Lower leg skin (tissue), 4 donors: ENCODE results near the gene ZNF618. TPM values are rescaled to one million over a fixed set of nuclear protein-coding genes. Genes with fewer than 3 reads are reported as not detected.

ENCODE experiments used
- DNase-seq, 2 donors: peaks; one replicate each; pipeline ENCODE4 v3.0.0-alpha.2; 2019; ENCODE audit warnings: low spot score in 2 of 2
- H3K4me3 ChIP-seq: fragments of 200-600 bp; sonication (generic); 2 replicates; pipeline ENCODE4 v1.5.1; 2017; ENCODE audit warnings: mild to moderate bottlenecking, low read depth; ENCODE audit not compliant: poor library complexity, severe bottlenecking
- POLR2A ChIP-seq, 2 donors: fragments of 450-650 bp; IDR thresholded peaks; one replicate each; pipeline ENCODE4 v1.6.1; 2016 to 2017; ENCODE audit warnings: antibody characterized with exemption in 2 of 2, mild to moderate bottlenecking in 1 of 2, moderate library complexity in 1 of 2
- WGBS, 2 donors: methylation state at CpG; one replicate each; pipeline ENCODE4 v1.1.5; 2018; 5-methylcytosine and 5-hydroxymethylcytosine counted together
- intact Hi-C: fragments of 100-400 bp; cut with DNase I; formaldehyde crosslinking; loops from one replicate; pipeline ENCODE4 v1.15.0; 2023; ENCODE audit warnings: low total_unique reads
- total RNA-seq, 4 donors: library from RNA; depleted of rRNA; stranded (reverse); fragments of >200 nt; gene quantifications; one replicate each; pipeline ENCODE4 v1.1.0, GENCODE V29; 2016
- TF ChIP-seq, protein P1 (sequence below), 3 donors: fragments of 450-650 bp; IDR thresholded peaks; one replicate each; pipeline ENCODE4 v1.5.1; 2016; ENCODE audit warnings: antibody characterized with exemption in 3 of 3, mild to moderate bottlenecking in 3 of 3, moderate library complexity in 2 of 3

ZNF618 gene
- total RNA-seq, 4 donors from 2014 or later: 1.1 to 4.1 (median 2.5) TPM

DNA sequence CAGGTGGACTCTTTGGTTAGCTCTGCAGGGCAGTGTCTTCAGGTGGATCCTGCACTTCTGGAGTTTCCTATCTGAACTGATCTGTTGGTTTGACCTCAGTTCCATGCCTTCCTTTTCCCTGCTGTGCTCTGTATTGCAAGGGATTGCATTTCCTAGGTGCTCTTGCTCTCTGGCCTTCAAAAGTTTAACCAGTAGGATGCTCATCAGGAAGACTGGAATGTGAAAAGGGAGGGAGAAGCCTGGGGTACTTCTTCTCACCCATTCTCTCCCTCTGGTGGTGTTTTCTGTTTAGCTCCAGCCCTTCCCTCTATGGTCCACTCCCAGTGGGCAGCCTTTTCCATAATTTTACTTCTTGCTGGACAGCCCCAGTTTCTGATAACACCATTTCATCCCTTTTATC, 78.5 kb downstream of the ZNF618 start:
- peak in 1 of 2 donors; percentile 28 for DNase-seq
- no peak for TF ChIP-seq POLR2A (IDR thresholded peaks at IDR 0.05)
- TF ChIP-seq, protein P1, sequence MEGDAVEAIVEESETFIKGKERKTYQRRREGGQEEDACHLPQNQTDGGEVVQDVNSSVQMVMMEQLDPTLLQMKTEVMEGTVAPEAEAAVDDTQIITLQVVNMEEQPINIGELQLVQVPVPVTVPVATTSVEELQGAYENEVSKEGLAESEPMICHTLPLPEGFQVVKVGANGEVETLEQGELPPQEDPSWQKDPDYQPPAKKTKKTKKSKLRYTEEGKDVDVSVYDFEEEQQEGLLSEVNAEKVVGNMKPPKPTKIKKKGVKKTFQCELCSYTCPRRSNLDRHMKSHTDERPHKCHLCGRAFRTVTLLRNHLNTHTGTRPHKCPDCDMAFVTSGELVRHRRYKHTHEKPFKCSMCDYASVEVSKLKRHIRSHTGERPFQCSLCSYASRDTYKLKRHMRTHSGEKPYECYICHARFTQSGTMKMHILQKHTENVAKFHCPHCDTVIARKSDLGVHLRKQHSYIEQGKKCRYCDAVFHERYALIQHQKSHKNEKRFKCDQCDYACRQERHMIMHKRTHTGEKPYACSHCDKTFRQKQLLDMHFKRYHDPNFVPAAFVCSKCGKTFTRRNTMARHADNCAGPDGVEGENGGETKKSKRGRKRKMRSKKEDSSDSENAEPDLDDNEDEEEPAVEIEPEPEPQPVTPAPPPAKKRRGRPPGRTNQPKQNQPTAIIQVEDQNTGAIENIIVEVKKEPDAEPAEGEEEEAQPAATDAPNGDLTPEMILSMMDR (IDR thresholded peaks at IDR 0.05): no peak
- intact Hi-C loops: no loop called here
- H3K4me3 ChIP-seq: no peak overlapping the region

DNA sequence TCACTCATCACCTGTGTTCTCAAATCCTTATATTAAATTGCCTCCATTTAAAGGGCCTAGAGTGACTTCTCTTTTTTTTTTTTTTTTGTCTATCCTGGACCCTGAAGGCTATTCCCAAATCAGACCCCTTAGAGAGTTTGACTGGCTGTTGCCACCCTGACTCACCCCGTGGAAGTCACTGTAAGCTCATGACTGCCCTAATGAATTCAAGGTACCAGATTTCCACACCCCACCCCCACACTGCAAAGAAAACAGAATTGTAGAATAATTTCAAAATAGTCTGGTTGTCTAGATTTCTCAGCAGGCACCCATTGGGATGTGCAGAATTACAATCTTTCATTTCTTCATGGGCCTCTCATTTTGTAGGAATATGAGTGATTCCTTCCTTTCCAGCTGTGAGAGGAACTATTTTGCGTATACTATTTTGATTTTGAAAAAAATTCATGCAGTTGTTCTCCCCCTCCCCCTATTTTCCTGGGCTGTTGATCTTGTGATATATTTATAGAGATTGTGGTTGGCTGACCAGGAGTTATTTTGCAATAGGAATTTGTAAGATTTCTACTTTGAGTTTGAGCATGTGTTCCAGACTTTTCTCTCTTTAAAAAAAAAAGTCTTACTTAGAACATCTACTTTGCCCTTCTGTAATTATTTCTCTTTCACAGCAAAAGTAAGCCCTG, 79.1 kb downstream of the ZNF618 start:
- DNase-seq: peak; percentile 24 to 83
- WGBS, 2 donors: 64 to 76% methylated on average over 2 of the region's 2 CpGs
- intact Hi-C loops: no loop called here
- H3K4me3 ChIP-seq: no peak overlapping the region
- TF ChIP-seq, protein P1 (IDR thresholded peaks at IDR 0.05): no peak
- no peak for TF ChIP-seq POLR2A (IDR thresholded peaks at IDR 0.05)

DNA sequence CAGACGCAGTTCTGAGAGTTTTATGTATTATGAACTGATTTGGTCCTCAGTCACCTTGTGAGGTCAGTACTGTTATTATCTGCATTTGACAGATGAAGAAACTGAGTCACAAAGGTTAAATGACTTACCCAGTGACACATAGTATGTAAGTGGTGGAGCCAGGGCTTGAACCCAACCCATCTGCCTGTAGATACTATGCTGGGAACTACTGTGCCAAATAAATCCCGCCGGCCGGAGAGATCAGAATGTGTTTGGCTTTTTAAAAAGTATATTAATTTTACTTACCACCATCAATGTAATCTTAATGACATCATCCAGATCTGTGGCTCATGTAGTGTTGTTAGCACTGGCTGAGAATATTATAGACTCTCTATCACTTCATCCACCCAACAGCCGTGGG, 80.8 kb downstream of the ZNF618 start:
- DNase-seq: peak in 1 of 2 donors; percentile 80
- no peak overlapping the region for H3K4me3 ChIP-seq
- TF ChIP-seq, protein P1 (IDR thresholded peaks at IDR 0.05): no peak
- no peak for TF ChIP-seq POLR2A (IDR thresholded peaks at IDR 0.05)
- WGBS, 2 donors: 91 to 92% methylated on average over 5 of the region's 5 CpGs
- intact Hi-C loops: no loop called here

DNA sequence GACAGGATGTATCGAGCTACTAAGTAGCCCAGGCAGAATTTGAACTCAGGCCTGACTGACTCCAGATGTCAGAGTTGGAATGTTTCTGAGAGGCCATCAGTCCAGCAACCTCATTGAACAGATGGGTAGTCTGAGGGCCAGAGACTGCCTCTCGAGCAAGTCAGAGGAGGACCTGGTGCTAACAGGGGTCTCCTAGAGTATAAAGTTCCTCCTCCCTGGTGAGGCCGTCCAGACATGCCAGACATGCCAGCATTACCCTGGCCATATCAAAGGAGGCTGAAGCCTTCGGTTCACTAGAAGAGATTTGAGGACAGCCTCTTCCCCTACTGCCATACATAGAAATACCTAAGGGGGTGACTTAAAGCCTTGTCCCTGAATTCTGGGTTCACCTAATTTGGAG, 81.2 kb downstream of the ZNF618 start:
- WGBS, 2 donors: 76 to 78% methylated on average over 4 of the region's 4 CpGs
- DNase-seq: peak in 1 of 2 donors; percentile 79
- no peak overlapping the region for H3K4me3 ChIP-seq
- TF ChIP-seq POLR2A (IDR thresholded peaks at IDR 0.05): no peak
- TF ChIP-seq, protein P1 (IDR thresholded peaks at IDR 0.05): no peak
- intact Hi-C loops: no loop called here

DNA sequence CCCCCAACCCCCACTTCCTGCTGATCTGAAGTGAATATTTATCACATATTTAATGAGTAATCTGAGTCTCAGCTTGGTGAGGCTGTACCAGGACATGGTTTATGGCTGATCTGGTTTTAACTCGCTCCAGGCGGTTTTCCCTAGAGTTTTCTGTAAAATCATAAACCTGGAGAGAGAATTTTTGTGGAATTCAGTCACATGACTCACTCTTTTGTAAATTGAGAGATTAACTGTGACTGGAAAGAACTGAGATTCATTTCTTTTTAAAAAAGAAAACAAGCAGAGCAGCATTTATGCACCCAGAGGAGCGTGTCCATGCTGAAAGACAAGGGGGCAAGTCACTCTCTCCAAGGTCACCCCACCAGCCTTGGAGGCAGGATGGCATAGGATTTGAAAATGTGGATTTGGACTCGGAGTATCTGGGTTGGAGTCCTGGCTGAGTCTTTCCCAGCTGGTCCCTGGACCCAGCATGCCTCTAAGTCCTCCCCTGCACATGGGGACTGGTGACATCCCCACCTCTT, 81.8 kb downstream of the ZNF618 start:
- DNase-seq: peak in 1 of 2 donors; percentile 75
- H3K4me3 ChIP-seq: no peak overlapping the region
- WGBS, 2 donors: 67 to 76% methylated on average over 4 of the region's 4 CpGs
- TF ChIP-seq, protein P1 (IDR thresholded peaks at IDR 0.05): no peak
- no peak for TF ChIP-seq POLR2A (IDR thresholded peaks at IDR 0.05)
- intact Hi-C loops: no loop called here

DNA sequence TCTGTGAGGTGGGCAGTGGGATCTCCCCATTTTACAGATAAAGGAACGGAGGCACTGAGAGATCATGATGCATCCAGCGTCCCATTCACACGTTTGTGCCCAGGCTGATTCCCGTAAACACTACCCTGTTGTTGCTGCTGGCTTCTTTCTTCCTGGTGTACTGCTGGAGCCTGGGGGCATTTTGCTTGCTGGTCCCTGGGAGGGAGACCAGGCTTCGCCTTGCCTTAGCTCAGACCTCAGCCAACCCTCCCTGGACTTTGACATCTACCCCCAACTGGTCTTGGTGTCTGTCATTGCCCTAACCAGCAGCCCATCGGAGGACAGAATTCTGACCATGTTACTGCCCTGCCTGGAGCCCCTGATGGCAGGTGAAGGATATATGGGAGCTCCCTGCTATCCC, 82.4 kb downstream of the ZNF618 start:
- DNase-seq: peak in 1 of 2 donors; percentile 54
- no peak overlapping the region for H3K4me3 ChIP-seq
- 91 to 94% methylated on average over 6 of the region's 6 CpGs for WGBS, 2 donors
- intact Hi-C loops: no loop called here
- TF ChIP-seq, protein P1 (IDR thresholded peaks at IDR 0.05): no peak
- TF ChIP-seq POLR2A (IDR thresholded peaks at IDR 0.05): no peak
